ENCODE results near the gene NEMP2. TPM values are rescaled to one million over a fixed set of nuclear protein-coding genes. Genes with fewer than 3 reads are reported as not detected.
A peak's percentile ranks its signal among the peaks of the same experiment; 100 is the strongest.

Gene NEMP2
- total and polyA plus RNA-seq, 4 donors: 0.85 to 11.2 (median 2.6) TPM

- Histone ChIP-seq H3K9me3 (ENCODE audit: control insufficient read depth in 4 of 4, insufficient read depth in 3 of 4, low read length in 3 of 4) (no peaks in the 10 kb centered on the region), H3K9ac (ENCODE audit: insufficient read depth in 1 of 2, low read length in 2 of 2) (peak overlapping the region in 1 of 2 donors; percentile 58), H3K4me1 (ENCODE audit: control insufficient read depth in 5 of 5, insufficient read depth in 5 of 5, low read length in 5 of 5) (peaks cover 4 to 42% (median 36%) of the 10 kb centered on the region in 5 donors), H3K27me3 (ENCODE audit: control insufficient read depth in 3 of 3, insufficient read depth in 3 of 3, low read length in 2 of 3) (no peaks in the 10 kb centered on the region), H3K27ac (ENCODE audit: low read depth in 1 of 2, low read length in 1 of 2) (peak overlapping the region in 1 of 2 donors; percentile 45), H3K4me3 (no peak overlapping the region), H3K36me3 (ENCODE audit: control insufficient read depth in 4 of 4, insufficient read depth in 4 of 4, low read length in 4 of 4) (no peaks in the 10 kb centered on the region)
- WGBS, 2 donors: 63 to 72% methylated on average over 2 of the region's 2 CpGs
- no peak for DNase-seq
- TF ChIP-seq CTCF (IDR thresholded peaks at IDR 0.05; ENCODE audit: control extremely low read depth, extremely low read depth): no peak
- peak; percentile 17 for ATAC-seq (ENCODE audit: insufficient read depth, low FRiP score)
These were observed 44.5 kb upstream of the NEMP2 start for GRCh38 chr2:190579058-190579410.

DNA sequence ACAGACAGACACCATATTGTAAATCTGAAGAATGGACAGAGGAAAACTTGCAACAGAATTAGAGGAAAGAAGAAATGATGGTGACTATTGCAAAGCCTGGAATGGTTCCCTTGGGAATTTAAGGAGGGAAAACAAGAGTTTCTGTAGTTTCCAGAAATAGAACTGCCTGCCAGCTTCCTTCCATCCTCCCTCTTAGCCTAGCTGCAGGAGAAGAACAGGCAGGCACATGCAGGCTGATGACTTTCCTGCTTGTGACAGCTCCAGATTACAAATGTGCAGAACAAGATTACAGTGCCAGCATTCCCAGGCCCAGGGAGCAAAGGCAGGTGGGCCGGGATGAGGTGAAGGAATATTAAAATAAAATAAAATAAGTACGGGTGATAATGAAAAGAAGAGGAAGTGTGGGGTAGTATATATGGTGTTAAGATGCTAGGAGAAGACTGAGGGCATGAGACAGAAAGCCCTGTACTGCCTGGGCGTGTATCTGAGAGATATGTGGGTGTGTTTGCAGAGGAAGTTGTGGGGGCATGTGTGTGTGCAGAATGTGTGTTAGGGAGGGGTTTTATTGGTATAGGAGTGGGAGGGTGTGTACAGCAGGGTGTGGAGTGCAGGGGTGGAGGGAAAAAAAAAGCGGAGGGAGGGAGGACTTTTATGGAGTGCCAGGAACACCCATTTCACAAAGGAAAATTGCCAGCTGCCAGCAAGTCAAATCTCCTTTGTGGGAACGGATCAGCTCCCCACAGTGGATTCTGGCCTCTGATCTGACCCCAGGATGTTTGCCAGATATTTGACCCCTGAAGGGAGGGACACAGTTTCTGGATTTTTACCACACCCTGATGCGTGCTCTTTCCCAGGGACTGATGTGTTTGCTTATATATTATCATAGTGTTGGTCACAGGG lies 43.9 kb upstream of the NEMP2 start:
- peak overlapping the region; percentile 45 to 49 for H3K27ac ChIP-seq (ENCODE audit: low read depth in 1 of 2, low read length in 1 of 2)
- WGBS, 2 donors: 12 to 17% methylated on average over 6 of the region's 6 CpGs
- no peak for TF ChIP-seq CTCF (IDR thresholded peaks at IDR 0.05; ENCODE audit: control extremely low read depth, extremely low read depth)
- peak overlapping the region in 1 of 2 donors; percentile 58 for H3K9ac ChIP-seq (ENCODE audit: insufficient read depth in 1 of 2, low read length in 2 of 2)
- no peak overlapping the region for H3K4me3 ChIP-seq
- H3K36me3 ChIP-seq (ENCODE audit: control insufficient read depth in 4 of 4, insufficient read depth in 4 of 4, low read length in 4 of 4): no peaks in the 10 kb centered on the region
- no peaks in the 10 kb centered on the region for H3K9me3 ChIP-seq (ENCODE audit: control insufficient read depth in 4 of 4, insufficient read depth in 3 of 4, low read length in 3 of 4)
- DNase-seq (peak; percentile 72 to 85 (median 81)), ATAC-seq (ENCODE audit: insufficient read depth, low FRiP score) (peak; percentile 41)
- peaks cover 4 to 36% (median 30%) of the 10 kb centered on the region in 5 donors for H3K4me1 ChIP-seq (ENCODE audit: control insufficient read depth in 5 of 5, insufficient read depth in 5 of 5, low read length in 5 of 5)
- no peaks in the 10 kb centered on the region for H3K27me3 ChIP-seq (ENCODE audit: control insufficient read depth in 3 of 3, insufficient read depth in 3 of 3, low read length in 2 of 3)

- H3K27me3 ChIP-seq (ENCODE audit: control insufficient read depth in 3 of 3, insufficient read depth in 3 of 3, low read length in 2 of 3): no peaks in the 10 kb centered on the region
- peaks cover 3 to 23% (median 19%) of the 10 kb centered on the region in 5 donors for H3K4me1 ChIP-seq (ENCODE audit: control insufficient read depth in 5 of 5, insufficient read depth in 5 of 5, low read length in 5 of 5)
- no peak for DNase-seq
- no peak for TF ChIP-seq CTCF (IDR thresholded peaks at IDR 0.05; ENCODE audit: control extremely low read depth, extremely low read depth)
- no peak overlapping the region for H3K4me3 ChIP-seq
- peak overlapping the region in 1 of 2 donors; percentile 23 for H3K9ac ChIP-seq (ENCODE audit: insufficient read depth in 1 of 2, low read length in 2 of 2)
- no peaks in the 10 kb centered on the region for H3K9me3 ChIP-seq (ENCODE audit: control insufficient read depth in 4 of 4, insufficient read depth in 3 of 4, low read length in 3 of 4)
- no peak for ATAC-seq (ENCODE audit: insufficient read depth, low FRiP score)
- H3K27ac ChIP-seq (ENCODE audit: low read depth in 1 of 2, low read length in 1 of 2): peak overlapping the region in 1 of 2 donors; percentile 21
- 86 to 93% methylated on average over 6 of the region's 6 CpGs for WGBS, 2 donors
- H3K36me3 ChIP-seq (ENCODE audit: control insufficient read depth in 4 of 4, insufficient read depth in 4 of 4, low read length in 4 of 4): no peaks in the 10 kb centered on the region
These were observed 42.1 kb upstream of the NEMP2 start for GRCh38 chr2:190576573-190576972.
